ENCODE measurements around the gene B2M. TPM values are rescaled to one million over a fixed set of nuclear protein-coding genes. Genes with fewer than 3 reads are reported as not detected.
A peak's percentile ranks its signal among the peaks of the same experiment; 100 is the strongest.
"Not testable (repeated sequence)": the region's sequence is repeated elsewhere in the genome, so short reads cannot be mapped to it uniquely, and the experiment has no call there.

The B2M gene
- 1,639 and 1,647 TPM in 2 replicates for total RNA-seq (2014; rRNA removed; shearing (Covaris generic))
- 2,107 and 2,382 TPM in 2 replicates for polyA plus RNA-seq (2015; cell fraction: cytosol; rRNA removed)
- polyA plus RNA-seq (2015; cell fraction: nucleus; rRNA removed), result 316 and 358 TPM in 2 replicates

GRCh38 chr15:44711096-44711742, at the start of gene B2M, which contains the start of gene PATL2:
Gene B2M (plus strand): TSS chr15:44711517. CDS start chr15:44711547, 30 bp downstream.
Gene PATL2 (minus strand): TSS chr15:44711323. CDS start chr15:44676490, 34,833 bp downstream.
- peak; percentile 96 for DNase-seq (ENCODE audit: low read depth, low spot score)
- in situ Hi-C loops (cut with HindIII; ENCODE audit: low pct_unique_long_range_greater_than_20kb, low sequenced_read_pairs), result no loop called here

- in situ Hi-C loops (cut with HindIII; ENCODE audit: low pct_unique_long_range_greater_than_20kb, low sequenced_read_pairs), result no loop called here
- DNase-seq (ENCODE audit: low read depth, low spot score), result no peak
Observed at GRCh38 chr15:44661576-44661975, 49.7 kb upstream of the B2M start.

GRCh38 chr15:44662478-44663409, 48.6 kb upstream of the B2M start:
- peak; percentile 74 for DNase-seq (ENCODE audit: low read depth, low spot score)
- in situ Hi-C loops (cut with HindIII; ENCODE audit: low pct_unique_long_range_greater_than_20kb, low sequenced_read_pairs), result no loop called here

GRCh38 chr15:44663410-44664308, 47.7 kb upstream of the B2M start, which contains the start of gene SPG11:
Gene SPG11 (minus strand): TSS chr15:44663662. CDS start chr15:44663647, 15 bp downstream.
- DNase-seq (ENCODE audit: low read depth, low spot score), result peak; percentile 98
- in situ Hi-C loops (cut with HindIII; ENCODE audit: low pct_unique_long_range_greater_than_20kb, low sequenced_read_pairs), result no loop called here

DNA sequence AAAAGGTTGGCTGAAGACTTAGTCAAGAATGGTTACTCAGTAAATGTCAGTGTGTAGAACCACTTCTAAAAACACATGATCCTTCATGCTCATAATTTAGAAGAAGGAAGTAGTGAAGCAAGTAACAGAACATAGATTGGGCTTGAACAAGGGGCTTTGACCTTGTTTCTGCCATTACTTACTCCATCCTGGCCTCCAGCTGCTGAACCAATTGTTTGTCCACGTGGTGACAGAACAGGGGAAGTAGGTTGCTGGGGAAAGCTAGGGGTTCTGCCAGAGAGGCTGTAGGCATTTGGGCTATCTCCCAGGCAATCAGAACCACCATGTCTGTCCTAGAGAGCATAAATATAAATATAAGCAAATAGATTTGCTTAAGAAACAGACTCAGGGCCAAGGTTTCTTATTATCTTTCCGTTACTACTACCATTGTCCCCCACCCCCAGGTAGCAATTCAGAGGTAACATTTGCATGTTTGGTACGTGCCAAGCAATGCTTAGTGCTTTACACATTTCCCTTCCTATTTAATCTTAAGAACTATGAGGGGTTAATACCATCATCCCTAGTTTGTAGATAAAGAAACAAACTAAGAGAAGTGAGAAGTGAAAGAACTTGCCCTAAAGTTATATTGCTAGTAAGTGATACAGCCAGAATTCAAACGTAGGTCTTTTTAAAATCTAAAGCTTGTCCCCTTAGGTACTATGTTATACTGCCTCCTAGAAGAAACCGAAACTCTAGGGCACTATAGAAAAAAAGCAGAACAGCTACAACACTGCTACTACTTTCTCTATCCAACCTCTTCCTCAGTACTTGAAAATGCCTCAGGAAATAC, 44.9 kb upstream of the B2M start:
- DNase-seq (ENCODE audit: low read depth, low spot score), result no peak
- in situ Hi-C loops (cut with HindIII; ENCODE audit: low pct_unique_long_range_greater_than_20kb, low sequenced_read_pairs), result no loop called here

- in situ Hi-C loops (cut with HindIII; ENCODE audit: low pct_unique_long_range_greater_than_20kb, low sequenced_read_pairs), result no loop called here
Observed at GRCh38 chr15:44667039-44667360, 44.3 kb upstream of the B2M start.

GRCh38 chr15:44668921-44669320, 42.4 kb upstream of the B2M start:
- in situ Hi-C loops (cut with HindIII; ENCODE audit: low pct_unique_long_range_greater_than_20kb, low sequenced_read_pairs), result no loop called here
- DNase-seq (ENCODE audit: low read depth, low spot score), result no peak

More at GRCh38 chr15:44667039-44667360, 44.3 kb upstream of the B2M start:
- DNase-seq (ENCODE audit: low read depth, low spot score), result no peak

GRCh38 chr15:44670087-44670950, 41.0 kb upstream of the B2M start:
- in situ Hi-C loops (cut with HindIII; ENCODE audit: low pct_unique_long_range_greater_than_20kb, low sequenced_read_pairs), result no loop called here
- DNase-seq (ENCODE audit: low read depth, low spot score), result no peak

DNA sequence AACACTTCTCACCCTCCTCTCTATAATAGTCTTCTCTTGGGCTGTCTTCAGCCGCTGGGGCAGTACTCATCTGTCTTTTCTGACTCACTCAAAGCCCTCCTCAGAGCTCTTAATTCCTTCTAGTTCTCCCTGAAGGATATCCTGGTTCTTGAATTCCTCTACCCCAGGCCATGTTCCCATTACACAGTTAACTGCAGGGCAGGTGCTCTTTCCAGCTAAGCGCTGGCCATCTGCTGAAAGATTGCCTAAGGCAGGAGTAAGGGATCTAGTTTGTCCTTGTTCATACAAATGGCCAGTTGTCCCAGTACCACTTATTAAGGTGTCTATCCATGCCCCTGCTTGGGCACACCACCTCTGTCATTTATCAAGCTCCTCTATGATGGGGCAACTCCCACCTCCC, 37.7 kb upstream of the B2M start:
- in situ Hi-C loops (cut with HindIII; ENCODE audit: low pct_unique_long_range_greater_than_20kb, low sequenced_read_pairs), result no loop called here
- DNase-seq (ENCODE audit: low read depth, low spot score), result no peak

DNA sequence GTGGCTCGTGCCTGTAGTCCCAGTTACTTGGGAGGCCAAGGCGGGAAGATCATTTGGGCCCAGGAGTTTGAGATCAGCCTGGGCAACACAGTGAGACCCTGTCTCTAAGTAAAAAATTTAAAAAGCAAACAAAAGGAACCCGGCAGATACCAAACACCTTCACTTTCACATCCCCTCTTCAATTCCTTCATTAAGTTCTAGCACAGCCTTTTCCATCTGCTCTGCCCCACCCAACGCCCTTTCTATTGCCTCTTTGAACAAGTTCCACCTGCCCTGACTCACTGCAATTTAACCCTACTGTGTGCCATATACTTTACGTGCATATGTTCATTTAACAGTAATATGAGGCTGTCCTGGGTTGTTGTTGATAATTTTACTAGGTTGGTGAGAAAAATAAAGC, 35.4 kb upstream of the B2M start:
- in situ Hi-C loops (cut with HindIII; ENCODE audit: low pct_unique_long_range_greater_than_20kb, low sequenced_read_pairs), result no loop called here
- no peak for DNase-seq (ENCODE audit: low read depth, low spot score)

DNA sequence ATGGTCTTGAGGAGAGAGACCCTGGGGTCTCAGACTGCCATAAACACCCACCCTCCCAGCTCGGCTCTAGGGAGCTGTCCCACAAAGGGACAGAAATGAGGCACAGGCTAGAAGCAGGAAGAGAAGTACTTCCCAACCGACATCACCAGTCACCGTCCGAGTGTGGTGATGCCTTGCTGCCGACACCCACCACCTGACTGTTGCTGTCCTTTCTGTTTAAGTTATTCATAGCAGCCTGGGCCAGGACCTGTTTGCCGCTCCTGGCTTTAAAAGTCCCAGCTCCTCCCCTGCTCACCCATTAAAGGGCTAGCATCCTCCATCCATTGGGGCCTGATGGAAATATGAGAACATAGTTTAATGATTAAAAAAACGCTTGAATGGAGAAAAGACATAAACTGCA, 34.6 kb upstream of the B2M start:
- no peak for DNase-seq (ENCODE audit: low read depth, low spot score)
- in situ Hi-C loops (cut with HindIII; ENCODE audit: low pct_unique_long_range_greater_than_20kb, low sequenced_read_pairs), result no loop called here

DNA sequence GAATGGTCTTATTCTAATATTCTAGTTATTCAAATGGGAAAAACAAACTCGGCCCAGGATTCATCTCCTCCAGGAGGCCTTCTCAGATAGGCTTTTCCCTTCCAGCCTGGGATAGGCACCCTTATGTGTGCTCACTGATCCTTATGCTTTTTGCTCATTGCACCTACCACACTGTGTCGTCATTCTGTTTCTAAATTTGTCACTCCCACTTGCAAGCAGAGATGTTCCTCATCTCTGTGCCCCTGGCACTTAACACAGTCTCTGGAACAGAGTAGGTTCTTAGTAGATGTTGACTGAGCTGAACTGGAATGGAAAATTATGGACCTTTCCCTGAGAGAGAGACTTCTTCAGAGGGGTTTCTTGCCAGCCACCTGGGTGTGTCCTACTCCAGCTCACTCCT, 29.1 kb upstream of the B2M start:
- no peak for DNase-seq (ENCODE audit: low read depth, low spot score)
- in situ Hi-C loops (cut with HindIII; ENCODE audit: low pct_unique_long_range_greater_than_20kb, low sequenced_read_pairs), result no loop called here

GRCh38 chr15:44682809-44683682, 28.3 kb upstream of the B2M start:
- DNase-seq (ENCODE audit: low read depth, low spot score); in situ Hi-C loops (cut with HindIII; ENCODE audit: low pct_unique_long_range_greater_than_20kb, low sequenced_read_pairs): not testable (repeated sequence)

GRCh38 chr15:44689318-44689717, 22.0 kb upstream of the B2M start:
- in situ Hi-C loops (cut with HindIII; ENCODE audit: low pct_unique_long_range_greater_than_20kb, low sequenced_read_pairs); DNase-seq (ENCODE audit: low read depth, low spot score): not testable (repeated sequence)

DNA sequence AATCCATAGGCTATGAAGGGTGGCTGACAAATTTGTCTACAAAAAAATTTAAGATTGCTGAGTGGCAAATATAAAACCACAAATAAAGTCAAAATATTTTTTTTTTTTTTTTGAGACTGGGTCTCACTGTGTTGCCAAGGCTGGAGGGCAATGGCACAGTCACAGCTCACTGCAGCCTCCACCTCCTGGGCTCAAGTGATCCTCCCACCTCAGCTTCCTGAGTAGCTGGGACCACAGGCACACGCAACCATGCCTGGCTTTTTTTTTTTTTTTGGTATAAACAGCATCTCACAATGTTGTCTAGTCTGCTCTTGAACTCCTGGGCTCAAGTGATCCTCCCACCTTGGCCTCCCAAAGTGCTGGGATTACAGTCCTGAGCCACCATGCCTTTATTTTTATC, 21.1 kb upstream of the B2M start:
- in situ Hi-C loops (cut with HindIII; ENCODE audit: low pct_unique_long_range_greater_than_20kb, low sequenced_read_pairs), result not testable (repeated sequence)

More for the DNA sequence above, 21.1 kb upstream of the B2M start:
- not testable (repeated sequence) for DNase-seq (ENCODE audit: low read depth, low spot score)

All from SK-MEL-5 (cell line).